ENCODE results near the gene DOCK4.

DOCK4 gene

GRCh38 chr7:111750228-111750627 lies 456.0 kb downstream of the DOCK4 start:
- DNase-seq, result no peak

- DNase-seq, result no peak
Observed at GRCh38 chr7:111749625-111750024, 456.6 kb downstream of the DOCK4 start.

DNA sequence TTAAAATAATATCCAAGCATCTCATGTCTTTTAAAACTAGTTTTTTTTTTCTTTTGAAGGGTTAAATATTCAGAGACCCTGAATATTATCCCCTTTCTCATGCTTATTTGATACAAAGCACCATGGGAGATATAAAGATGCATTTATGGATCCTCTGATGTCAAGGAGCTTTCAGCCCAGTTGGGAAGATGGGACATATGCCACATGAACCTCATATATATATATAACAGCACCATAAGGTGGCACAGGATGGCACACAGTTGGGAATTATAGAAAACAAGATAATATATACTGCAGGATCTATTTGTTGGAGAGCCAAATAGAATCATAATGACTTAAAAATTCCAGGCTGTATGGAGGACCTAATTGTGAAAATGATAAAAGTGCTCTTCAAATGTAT lies 458.5 kb downstream of the DOCK4 start:
- DNase-seq, result no peak

- DNase-seq, result no peak
Observed at GRCh38 chr7:111746950-111747349, 459.2 kb downstream of the DOCK4 start.

DNA sequence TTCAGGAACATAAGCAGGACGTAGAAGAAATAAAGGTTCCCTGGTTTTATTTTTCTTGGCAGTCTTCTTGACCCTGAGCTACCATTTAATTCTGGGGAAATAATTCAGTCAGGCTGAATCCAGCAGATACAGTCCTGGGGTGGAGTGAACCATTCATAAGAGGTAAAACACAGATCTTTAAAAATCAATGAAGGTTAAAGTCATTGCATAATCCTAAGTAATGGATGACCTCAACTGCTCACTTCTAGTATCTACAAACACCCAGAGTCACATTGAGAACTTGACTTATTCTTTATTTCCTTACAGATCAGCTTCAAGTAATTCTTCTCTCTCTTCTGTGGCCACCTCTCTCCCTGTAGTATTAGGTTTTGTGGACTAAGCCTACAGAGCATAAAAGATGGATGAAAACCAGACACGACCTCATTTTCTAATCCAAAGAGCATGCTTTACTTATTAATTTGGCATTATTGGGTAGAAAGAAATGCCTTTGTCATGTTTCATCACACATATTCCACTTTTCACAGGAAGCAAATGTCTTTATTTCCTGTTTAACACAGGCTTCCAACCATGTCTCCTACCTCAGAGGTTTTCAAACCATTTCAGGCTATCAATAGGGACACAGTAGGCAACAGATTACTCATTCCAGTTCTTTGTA lies 461.6 kb downstream of the DOCK4 start:
- no peak for DNase-seq

GRCh38 chr7:111743244-111743847 lies 462.9 kb downstream of the DOCK4 start:
- no peak for DNase-seq

GRCh38 chr7:111741811-111742240 lies 464.4 kb downstream of the DOCK4 start:
- DNase-seq, result peak; percentile 70

- no peak for DNase-seq
Observed at GRCh38 chr7:111740942-111741341, 465.3 kb downstream of the DOCK4 start.

DNA sequence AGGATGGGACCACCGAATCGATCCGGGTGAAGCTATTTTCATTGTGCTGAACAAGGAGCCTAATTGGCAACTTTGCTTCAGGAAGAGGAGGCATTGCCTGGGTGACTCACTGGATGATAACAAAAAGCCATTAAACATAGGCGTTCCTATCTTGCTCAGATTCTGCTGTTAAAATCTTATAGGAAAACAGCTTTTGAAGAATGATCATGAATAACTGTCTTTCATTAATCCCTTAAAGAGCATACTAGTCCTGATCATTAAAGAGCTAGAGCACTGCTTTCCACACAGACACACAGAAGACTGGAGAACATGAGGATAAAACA lies 469.7 kb downstream of the DOCK4 start:
- peak; percentile 2 for DNase-seq

GRCh38 chr7:111735661-111736551 lies 470.3 kb downstream of the DOCK4 start:
- DNase-seq, result peak; percentile 77

DNA sequence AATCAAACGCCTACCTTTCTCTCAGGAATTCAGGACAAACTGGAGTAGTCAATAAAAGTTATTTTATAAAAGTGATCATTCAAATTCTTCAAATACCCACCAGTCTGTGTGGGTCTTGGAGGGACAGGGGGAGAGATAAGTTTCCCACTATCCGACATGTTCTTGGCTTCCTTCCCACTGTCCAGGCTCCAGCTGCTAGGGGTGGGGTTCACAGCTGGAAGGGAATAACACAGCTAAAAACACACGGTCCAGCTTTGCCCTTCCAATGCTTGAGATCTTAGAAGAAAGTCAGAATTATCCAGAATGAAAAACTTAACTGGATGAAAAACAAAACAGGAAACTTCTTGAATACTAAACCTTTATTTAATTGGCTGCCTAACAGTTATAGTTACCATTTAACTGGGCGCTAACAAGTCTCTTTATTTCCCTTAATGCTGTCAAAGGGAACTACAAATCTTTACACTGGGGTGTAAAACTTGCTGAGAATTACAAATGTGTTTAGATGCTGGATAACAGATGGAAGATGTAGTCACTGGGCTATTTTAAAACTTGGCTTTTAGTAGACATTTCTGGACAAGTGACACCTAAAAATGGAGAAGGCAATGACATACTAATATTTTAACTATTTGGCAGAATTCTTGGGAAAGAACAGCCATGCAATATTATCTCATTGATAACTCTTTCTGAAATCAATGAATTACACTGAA lies 471.1 kb downstream of the DOCK4 start:
- DNase-seq, result no peak

- DNase-seq, result no peak
Observed at GRCh38 chr7:111732923-111733322, 473.3 kb downstream of the DOCK4 start.

- peak; percentile 78 for DNase-seq
Observed at GRCh38 chr7:111730476-111731300, 475.5 kb downstream of the DOCK4 start.

GRCh38 chr7:111730057-111730456 lies 476.1 kb downstream of the DOCK4 start:
- no peak for DNase-seq

- DNase-seq, result no peak
Observed at GRCh38 chr7:111729483-111729882, 476.7 kb downstream of the DOCK4 start.

DNA sequence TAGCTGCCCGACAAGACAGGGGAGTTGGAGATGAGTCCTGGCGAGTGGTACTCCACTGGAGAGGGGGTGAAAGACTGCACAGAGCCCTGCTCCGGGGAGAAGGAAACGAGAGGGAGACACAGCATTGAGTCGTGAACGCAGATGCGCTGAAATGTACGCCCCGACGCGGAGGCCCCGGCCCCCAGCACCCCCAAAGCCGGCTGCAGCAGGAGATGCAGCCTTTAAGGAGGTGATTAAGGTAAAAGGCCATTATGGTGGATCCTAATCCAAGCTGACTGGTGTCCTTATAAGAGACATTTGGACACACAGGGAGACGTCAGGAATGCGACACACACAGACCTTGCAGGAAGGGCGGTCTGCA lies 477.6 kb downstream of the DOCK4 start:
- no peak for DNase-seq

DNA sequence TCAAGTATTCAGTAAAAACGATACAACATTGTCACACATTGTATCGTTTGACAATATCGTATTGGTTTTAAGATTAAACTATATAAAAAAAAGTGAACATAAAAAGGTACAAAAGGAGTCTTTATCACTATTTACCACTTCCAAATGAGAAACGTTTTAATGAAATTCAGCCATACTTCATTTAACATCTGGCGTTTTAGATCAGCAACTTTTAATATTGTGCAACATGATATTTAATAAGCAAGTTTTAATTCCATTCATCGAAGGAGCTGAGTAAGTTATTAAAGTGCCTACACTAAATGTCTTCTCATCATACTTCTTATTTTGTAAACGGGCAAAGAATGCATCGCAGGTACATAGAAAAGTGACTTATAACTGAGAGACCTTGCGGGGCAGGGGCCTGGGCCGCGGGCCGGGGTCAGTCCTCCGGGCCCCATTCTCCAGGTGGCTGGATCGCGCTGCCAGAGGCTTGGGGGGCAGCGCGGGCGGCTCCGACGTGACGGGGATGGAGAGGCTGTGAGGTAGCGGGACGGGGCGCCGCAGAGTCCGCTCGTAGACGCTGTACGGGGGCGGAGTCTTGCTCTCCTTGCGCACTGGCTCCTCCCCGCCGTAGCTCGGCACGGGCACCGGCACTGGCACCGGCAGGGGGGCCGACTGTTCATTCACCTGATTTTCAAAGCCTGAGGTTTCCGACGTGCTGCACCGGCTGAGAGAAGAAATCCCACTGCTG lies 478.1 kb downstream of the DOCK4 start:
- DNase-seq, result no peak

DNA sequence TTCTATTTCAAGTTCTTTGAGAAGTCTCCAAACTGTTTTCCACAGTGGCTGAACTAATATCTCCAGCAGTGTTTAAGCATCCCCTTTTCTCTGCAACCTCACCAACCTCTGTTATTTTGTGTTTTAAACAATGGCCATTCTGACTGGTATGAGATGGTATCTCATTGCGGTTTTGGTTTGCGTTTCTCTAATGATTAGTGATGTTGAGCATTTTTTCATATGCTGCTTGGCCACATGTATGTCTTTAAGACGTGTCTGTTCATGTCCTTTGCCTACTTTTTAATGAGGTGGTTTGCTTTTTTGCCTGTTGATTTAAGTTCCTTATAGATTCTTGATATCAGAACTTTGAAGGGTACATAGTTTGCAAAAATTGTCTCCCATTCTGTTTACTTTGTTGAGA lies 487.3 kb downstream of the DOCK4 start:
- DNase-seq, result no peak

GRCh38 chr7:111711426-111712065 lies 494.7 kb downstream of the DOCK4 start:
- no peak for DNase-seq

- DNase-seq, result no peak
Observed at GRCh38 chr7:111710839-111711380, 495.3 kb downstream of the DOCK4 start.

DNA sequence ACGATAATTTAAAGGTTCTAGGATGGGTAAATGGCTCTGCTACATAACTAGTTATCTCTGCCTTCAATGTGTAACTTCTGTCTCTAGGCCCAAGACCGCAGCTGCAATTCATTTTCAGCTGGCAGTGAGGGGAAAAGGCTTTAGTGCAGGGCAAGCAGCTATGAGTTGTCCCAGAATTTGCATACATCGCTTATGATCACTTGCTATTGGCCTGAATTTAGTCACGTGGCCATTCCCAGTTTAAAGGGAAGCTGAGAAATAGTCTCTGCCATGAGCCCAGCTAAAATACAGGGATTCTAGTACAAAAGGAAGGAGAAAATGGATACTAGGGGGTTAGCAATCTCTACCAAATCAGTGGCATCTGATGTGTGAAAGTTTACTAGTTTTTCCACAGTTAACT lies 498.1 kb downstream of the DOCK4 start:
- DNase-seq, result peak; percentile 16
